ENCODE data around the gene EFCAB14. TPM values are rescaled to one million over a fixed set of nuclear protein-coding genes. Genes with fewer than 3 reads are reported as not detected.

Gene EFCAB14
- total RNA-seq, 2 experiments from 2014 or later = 39.6 to 41.6 TPM

DNA sequence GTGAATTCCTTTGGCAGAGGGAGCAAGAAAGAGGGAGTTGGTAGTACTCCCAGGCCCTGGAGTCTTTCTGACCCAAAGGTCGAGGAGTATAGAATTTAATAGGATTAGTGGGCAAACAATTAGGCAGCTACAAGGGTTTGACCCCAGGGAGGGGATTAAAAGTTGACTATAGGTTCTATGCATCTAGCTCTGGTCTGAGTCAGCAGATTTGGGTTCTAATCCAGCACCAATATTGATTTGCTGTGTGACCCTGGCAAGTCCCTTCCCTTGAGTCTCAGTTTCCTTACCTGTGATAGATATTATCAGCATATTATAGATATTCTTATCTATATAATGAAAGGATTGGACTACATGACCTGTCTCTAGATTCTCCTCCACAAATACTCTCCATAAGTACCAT is 35.1 kb upstream of the EFCAB14 start:
- ATAC-seq (no peak), DNase-seq (no peak)
- no peak overlapping the region for H3K4me3 Mint-ChIP-seq
- POLR2A ChIA-PET = no interaction called here
- H3K4me1 Mint-ChIP-seq (ENCODE audit: low read depth) = no peaks in the 10 kb centered on the region
- CTCF ChIA-PET = interaction anchor here (1.4 kb wide), 1 partner anchor 29 kb away, joined by 3 read pairs; no protein-coding TSS in a partner anchor
- no peaks in the 10 kb centered on the region for H3K9me3 Mint-ChIP-seq
- no peaks in the 10 kb centered on the region for H3K36me3 Mint-ChIP-seq (ENCODE audit: low read depth)
- no peak for TF ChIP-seq CTCF (IDR thresholded peaks at IDR 0.05)
- no peak overlapping the region for H3K27ac Mint-ChIP-seq
- peaks cover 5% of the 10 kb centered on the region for H3K27me3 Mint-ChIP-seq
- intact Hi-C loops (cut with micrococcal nuclease) = no loop called here

DNA sequence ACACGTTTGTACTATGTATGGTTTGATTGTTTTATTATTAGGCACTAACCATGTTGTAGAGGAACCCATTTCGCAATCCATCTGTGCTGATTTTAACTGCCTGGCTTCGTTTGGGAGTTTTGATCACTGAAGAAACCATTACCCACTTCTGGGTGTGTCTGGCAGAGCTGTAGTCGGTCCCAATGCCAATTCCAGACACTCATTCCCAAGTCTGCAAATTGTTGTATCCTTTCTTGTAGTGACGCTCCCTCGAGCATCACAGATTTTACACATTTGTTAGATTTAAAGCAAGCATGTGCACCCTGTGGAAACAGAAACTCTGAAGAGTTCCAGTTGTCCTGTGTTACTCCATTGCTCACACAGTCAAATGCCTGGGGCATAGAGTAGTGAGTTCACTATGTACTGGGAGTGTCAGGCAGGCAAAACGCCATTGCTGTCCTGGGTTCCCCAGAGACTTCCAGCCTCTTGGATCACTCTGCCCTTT is 31.0 kb upstream of the EFCAB14 start:
- CTCF ChIA-PET = no interaction called here
- Mint-ChIP-seq H3K27ac (no peak overlapping the region), H3K27me3 (peaks cover 11% of the 10 kb centered on the region), H3K36me3 (ENCODE audit: low read depth) (no peaks in the 10 kb centered on the region), H3K4me1 (ENCODE audit: low read depth) (no peaks in the 10 kb centered on the region), H3K9me3 (no peaks in the 10 kb centered on the region), H3K4me3 (no peak overlapping the region)
- POLR2A ChIA-PET = no interaction called here
- no peak for TF ChIP-seq CTCF (IDR thresholded peaks at IDR 0.05)
- DNase-seq (no peak), ATAC-seq (no peak)
- intact Hi-C loops (cut with micrococcal nuclease) = no loop called here

DNA sequence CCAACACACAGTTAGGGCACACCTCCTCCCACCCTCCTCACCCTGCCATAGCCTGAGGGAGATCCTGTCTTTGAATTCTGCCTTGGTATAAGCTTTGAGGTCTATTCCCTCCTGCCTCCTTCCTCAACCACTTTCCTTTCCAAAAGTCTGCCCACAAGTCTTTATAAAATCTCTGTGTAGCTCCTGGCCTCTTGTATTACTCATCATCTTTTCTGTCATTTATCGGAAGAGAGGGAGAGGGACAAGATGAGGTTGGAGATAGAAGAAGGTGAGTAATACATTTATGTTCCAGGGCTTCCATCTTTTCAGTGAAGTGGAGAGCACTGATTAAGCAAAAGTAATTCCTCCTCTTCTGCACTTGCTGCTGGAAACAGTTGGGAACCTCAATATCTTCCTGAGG is 30.5 kb upstream of the EFCAB14 start:
- no peak for DNase-seq
- ATAC-seq = no peak
- no peaks in the 10 kb centered on the region for H3K9me3 Mint-ChIP-seq
- ChIA-PET POLR2A (interaction anchor here (0.8 kb wide), 1 partner anchor 17 kb away, joined by 3 read pairs; no protein-coding TSS in a partner anchor), CTCF (no interaction called here)
- H3K4me3 Mint-ChIP-seq = no peak overlapping the region
- H3K27me3 Mint-ChIP-seq = peaks cover 11% of the 10 kb centered on the region
- no peak for TF ChIP-seq CTCF (IDR thresholded peaks at IDR 0.05)
- no peaks in the 10 kb centered on the region for H3K36me3 Mint-ChIP-seq (ENCODE audit: low read depth)
- intact Hi-C loops (cut with micrococcal nuclease) = no loop called here
- no peaks in the 10 kb centered on the region for H3K4me1 Mint-ChIP-seq (ENCODE audit: low read depth)
- H3K27ac Mint-ChIP-seq = no peak overlapping the region

DNA sequence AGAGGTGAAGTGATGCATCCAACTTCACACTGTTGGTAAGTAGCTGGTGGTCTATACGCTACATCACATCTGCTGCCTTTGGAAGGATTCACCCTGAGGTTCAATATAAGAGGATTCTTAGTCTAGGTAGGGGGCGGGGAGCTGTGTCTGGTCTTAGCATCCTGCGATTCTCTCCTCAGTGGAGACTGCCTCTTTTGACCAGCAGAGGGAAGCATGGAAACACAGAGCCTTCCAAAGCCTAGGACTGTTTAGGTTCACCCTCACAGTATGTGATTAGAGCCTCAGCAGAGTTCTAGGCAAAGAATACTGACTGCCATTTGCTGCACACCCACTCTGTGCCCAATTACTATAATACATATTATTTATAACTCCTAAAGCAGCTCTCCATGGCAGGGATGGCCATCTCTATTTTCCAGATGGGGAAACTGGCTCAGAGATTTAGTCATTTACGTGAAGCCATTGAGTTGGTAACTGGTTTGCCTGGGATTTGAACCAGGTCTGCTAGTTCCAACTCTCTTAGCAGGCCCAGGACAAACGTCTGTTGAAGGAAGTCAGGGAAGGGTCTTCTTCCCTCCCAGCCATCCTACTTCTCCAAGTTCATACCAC is 28.9 kb upstream of the EFCAB14 start:
- Mint-ChIP-seq H3K4me3 (no peak overlapping the region), H3K9me3 (no peaks in the 10 kb centered on the region), H3K4me1 (ENCODE audit: low read depth) (no peaks in the 10 kb centered on the region), H3K27ac (no peak overlapping the region), H3K36me3 (ENCODE audit: low read depth) (no peaks in the 10 kb centered on the region), H3K27me3 (peaks cover 14% of the 10 kb centered on the region)
- ATAC-seq (no peak), DNase-seq (peak; percentile 10)
- TF ChIP-seq CTCF (IDR thresholded peaks at IDR 0.05) = no peak
- POLR2A ChIA-PET = no interaction called here
- CTCF ChIA-PET = interaction anchor here (1.0 kb wide), 1 partner anchor 219 kb away, joined by 3 read pairs; no protein-coding TSS in a partner anchor
- intact Hi-C loops (cut with micrococcal nuclease) = no loop called here

DNA sequence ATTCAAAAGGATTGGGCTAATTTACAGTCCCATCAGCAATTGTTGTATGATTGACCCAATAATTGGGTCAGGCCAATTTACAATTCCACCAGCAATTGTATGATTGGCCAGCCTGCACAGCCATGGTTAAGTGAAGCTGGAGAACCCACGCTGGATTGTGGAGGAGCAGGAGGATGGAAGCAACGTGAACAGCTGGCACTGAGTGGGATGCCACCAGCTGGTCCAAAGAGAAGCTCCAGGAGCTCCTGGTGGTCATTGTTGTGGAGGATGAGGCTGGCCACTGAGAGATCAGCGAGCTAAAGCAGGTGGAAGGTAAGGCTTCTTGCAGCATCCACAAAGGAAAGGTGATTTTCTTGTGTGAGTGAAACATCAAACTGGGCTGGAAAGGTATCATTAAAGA is 23.2 kb upstream of the EFCAB14 start:
- H3K4me3 Mint-ChIP-seq = no peak overlapping the region
- ChIA-PET CTCF (no interaction called here), POLR2A (no interaction called here)
- no peaks in the 10 kb centered on the region for H3K9me3 Mint-ChIP-seq
- DNase-seq (no peak), ATAC-seq (no peak)
- H3K27ac Mint-ChIP-seq = no peak overlapping the region
- H3K36me3 Mint-ChIP-seq (ENCODE audit: low read depth) = no peaks in the 10 kb centered on the region
- TF ChIP-seq CTCF (IDR thresholded peaks at IDR 0.05) = no peak
- intact Hi-C loops (cut with micrococcal nuclease) = no loop called here
- H3K27me3 Mint-ChIP-seq = peaks cover 10% of the 10 kb centered on the region
- no peaks in the 10 kb centered on the region for H3K4me1 Mint-ChIP-seq (ENCODE audit: low read depth)
